ENCODE data around the gene AMBP.

DNA sequence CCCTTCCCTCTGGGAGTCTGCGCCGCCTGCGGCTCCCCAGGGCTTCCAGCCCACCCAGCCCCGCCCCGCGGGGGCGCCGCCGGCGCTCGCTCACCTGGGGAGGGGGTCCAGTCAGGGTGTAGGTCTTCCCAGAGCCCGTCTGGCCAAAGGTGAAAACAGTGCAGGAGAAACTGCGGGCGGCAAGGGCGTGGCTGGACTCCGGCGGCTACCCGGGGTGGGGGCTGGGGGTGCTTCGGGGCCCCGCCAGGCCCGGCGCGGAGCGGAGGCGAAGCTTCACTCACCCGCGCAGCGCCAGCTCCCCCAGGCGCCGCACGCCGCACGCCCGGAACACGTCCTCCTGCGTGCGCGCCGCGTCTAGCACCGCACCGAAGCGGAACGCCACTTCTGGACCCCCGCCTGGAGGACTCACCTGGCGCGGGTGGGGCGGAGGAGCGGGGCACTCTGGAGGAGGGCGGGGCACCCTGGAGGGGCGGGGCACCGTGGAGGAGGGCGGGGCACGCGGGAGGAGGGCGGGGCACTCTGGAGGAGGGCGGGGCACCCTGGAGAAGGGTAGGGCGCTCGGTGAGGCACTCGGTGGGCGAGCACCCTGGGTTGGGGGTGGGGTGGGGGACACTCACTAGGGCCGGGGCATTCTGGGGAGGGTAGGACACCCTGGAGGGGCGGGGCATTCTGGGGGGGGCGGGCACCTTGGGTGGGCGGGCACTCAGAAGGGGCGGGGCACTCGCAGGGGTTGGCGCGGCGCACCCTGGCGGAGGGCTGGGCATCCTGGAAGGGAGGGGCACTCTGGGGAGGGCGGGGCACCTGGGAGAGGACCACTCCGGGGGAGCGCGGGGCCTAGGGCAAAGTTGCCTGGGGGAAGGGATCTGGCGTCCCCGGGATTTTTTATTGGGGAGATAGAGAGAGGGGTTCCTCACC, 20.2 kb upstream of the AMBP start:
- TF ChIP-seq, protein P1, sequence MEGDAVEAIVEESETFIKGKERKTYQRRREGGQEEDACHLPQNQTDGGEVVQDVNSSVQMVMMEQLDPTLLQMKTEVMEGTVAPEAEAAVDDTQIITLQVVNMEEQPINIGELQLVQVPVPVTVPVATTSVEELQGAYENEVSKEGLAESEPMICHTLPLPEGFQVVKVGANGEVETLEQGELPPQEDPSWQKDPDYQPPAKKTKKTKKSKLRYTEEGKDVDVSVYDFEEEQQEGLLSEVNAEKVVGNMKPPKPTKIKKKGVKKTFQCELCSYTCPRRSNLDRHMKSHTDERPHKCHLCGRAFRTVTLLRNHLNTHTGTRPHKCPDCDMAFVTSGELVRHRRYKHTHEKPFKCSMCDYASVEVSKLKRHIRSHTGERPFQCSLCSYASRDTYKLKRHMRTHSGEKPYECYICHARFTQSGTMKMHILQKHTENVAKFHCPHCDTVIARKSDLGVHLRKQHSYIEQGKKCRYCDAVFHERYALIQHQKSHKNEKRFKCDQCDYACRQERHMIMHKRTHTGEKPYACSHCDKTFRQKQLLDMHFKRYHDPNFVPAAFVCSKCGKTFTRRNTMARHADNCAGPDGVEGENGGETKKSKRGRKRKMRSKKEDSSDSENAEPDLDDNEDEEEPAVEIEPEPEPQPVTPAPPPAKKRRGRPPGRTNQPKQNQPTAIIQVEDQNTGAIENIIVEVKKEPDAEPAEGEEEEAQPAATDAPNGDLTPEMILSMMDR (IDR thresholded peaks at IDR 0.05): no peak
- TF ChIP-seq POLR2A (IDR thresholded peaks at IDR 0.05): no peak

Data from right lobe of liver (tissue), 4 donors.